22Rv1 (cell line): Measurements from ENCODE around the gene NMNAT3.

Source experiments
- ZFX ChIP-seq: fragments of 450-650 bp; IDR thresholded peaks from 2 replicates; pipeline ENCODE4 v1.6.1; 2017; ENCODE audit warnings: antibody characterized with exemption, borderline replicate concordance
- TF ChIP-seq, protein P1 (sequence below): fragments of 450-650 bp; IDR thresholded peaks from 2 replicates; pipeline ENCODE4 v1.5.1; 2017; ENCODE audit warnings: mild to moderate bottlenecking

DNA sequence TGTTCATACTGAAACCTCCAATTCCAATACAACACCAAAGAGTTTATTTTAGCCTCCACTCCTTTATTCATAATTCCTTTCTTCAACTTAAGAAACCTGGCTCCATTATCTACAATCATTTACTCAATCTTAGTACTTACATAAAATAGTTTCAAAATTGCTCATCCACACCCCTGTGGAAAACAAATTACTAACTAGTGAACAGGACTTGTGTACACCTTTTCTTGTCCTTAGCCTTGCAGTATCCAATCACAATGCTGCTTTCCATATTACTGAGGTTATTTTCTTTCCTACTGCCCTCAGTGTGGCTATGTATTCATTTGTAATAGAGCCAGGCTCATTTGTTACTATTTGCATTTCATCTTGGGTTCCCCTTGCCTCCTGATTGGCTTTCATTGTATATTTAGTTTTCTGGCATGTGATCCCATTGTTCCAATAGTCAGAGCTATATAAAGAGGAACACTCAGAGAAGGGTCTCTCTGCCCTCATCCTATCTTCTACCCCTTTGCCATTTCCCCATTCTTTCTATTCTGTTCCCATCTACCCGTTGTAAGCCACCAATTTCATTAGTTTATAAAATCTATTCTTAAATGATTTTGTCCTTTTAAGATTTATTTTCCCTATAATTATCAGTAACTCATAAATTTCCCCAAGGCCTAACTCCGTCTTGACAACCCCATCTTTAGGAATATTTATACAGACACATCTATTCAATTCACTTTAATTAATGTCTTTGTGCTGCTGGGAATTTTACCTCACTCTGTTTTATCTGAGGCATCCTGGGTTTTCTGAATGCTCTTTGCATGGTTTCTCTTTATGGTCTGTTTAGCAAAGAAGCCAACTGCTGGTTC lies 70.3 kb downstream of the NMNAT3 start:
- TF ChIP-seq, protein P1, sequence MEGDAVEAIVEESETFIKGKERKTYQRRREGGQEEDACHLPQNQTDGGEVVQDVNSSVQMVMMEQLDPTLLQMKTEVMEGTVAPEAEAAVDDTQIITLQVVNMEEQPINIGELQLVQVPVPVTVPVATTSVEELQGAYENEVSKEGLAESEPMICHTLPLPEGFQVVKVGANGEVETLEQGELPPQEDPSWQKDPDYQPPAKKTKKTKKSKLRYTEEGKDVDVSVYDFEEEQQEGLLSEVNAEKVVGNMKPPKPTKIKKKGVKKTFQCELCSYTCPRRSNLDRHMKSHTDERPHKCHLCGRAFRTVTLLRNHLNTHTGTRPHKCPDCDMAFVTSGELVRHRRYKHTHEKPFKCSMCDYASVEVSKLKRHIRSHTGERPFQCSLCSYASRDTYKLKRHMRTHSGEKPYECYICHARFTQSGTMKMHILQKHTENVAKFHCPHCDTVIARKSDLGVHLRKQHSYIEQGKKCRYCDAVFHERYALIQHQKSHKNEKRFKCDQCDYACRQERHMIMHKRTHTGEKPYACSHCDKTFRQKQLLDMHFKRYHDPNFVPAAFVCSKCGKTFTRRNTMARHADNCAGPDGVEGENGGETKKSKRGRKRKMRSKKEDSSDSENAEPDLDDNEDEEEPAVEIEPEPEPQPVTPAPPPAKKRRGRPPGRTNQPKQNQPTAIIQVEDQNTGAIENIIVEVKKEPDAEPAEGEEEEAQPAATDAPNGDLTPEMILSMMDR: no peak
- TF ChIP-seq ZFX: no peak
